Bronchial epithelial cell (primary cell): ENCODE data around the gene DNAH3. TPM values are rescaled to one million over a fixed set of nuclear protein-coding genes. Genes with fewer than 3 reads are reported as not detected.
A peak's percentile ranks its signal among the peaks of the same experiment; 100 is the strongest.
"Not testable (repeated sequence)": the region's sequence is repeated elsewhere in the genome, so short reads cannot be mapped to it uniquely, and the experiment has no call there.

Source experiments
- DNase-seq: peaks from one replicate; pipeline ENCODE4 v3.0.0-alpha.2; 2010; ENCODE audit warnings: low read depth
- FAIRE-seq: peaks from 2 replicates; lab custom pipeline; 2011; peaks lifted over from hg19 to GRCh38; lab: Jason Lieb, UNC
- H3K27me3 ChIP-seq: 2 replicates; pipeline ENCODE4 v1.5.1; 2011; ENCODE audit warnings: low read length; ENCODE audit not compliant: control insufficient read depth, insufficient read depth
- H3K36me3 ChIP-seq: 2 replicates; pipeline ENCODE4 v1.5.1; 2011; ENCODE audit warnings: low read length; ENCODE audit not compliant: control insufficient read depth, insufficient read depth
- H3K4me3 ChIP-seq: 2 replicates; pipeline ENCODE4 v1.5.1; 2011; ENCODE audit warnings: mild to moderate bottlenecking, low read depth, low read length, control low read depth
- CTCF ChIP-seq: IDR thresholded peaks from 2 replicates; pipeline ENCODE4 v1.5.1; 2011; ENCODE audit warnings: mild to moderate bottlenecking, moderate library complexity, low read length, control low read depth, inconsistent platforms; ENCODE audit not compliant: insufficient read depth, severe bottlenecking
- total RNA-seq: library from RNA; depleted of rRNA; stranded (reverse); fragments of >200 nt; gene quantifications from 2 replicates; pipeline ENCODE4 v1.2.1, GENCODE V29; 2014

Gene DNAH3
- total RNA-seq, 1 donor from 2014 or later: 0.26 TPM

GRCh38 chr16:21001262-21001661 is 149.4 kb downstream of the DNAH3 start:
- DNase-seq (peak; percentile 30), FAIRE-seq (no peak)
- Histone ChIP-seq H3K4me3 (no peak overlapping the region), H3K36me3 (no peaks in the 10 kb centered on the region), H3K27me3 (no peaks in the 10 kb centered on the region)
- peak; percentile 53 for TF ChIP-seq CTCF

DNA sequence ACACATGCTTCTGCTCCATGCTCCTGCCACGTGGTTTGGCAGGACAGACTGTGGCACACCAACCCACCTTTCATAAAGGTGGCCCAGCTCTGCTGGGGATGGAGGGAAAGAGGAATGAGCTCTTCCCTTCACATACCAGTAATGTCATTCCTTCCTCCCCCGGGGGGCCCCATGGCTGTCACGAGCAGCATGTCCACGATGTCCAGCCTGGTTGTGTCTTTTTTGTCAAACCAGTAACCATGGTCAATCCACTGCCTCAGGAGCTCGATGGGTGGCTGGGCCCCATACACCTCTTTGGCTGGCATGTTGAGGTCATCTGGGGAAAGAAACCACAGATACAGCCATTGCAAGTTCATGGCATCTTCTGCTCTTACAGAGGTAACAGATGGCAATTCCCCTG is 153.5 kb downstream of the DNAH3 start:
- Histone ChIP-seq H3K27me3 (no peaks in the 10 kb centered on the region), H3K36me3 (no peaks in the 10 kb centered on the region), H3K4me3 (no peak overlapping the region)
- DNase-seq (no peak), FAIRE-seq (no peak)
- TF ChIP-seq CTCF: no peak

- DNase-seq (no peak), FAIRE-seq (no peak)
- Histone ChIP-seq H3K27me3 (no peaks in the 10 kb centered on the region), H3K36me3 (no peaks in the 10 kb centered on the region), H3K4me3 (no peak overlapping the region)
- TF ChIP-seq CTCF: no peak
These were observed 154.9 kb downstream of the DNAH3 start for GRCh38 chr16:20995711-20996110.

- not testable (repeated sequence) for FAIRE-seq
These were observed 161.1 kb downstream of the DNAH3 start for GRCh38 chr16:20989496-20990070.

GRCh38 chr16:20987049-20987448 is 163.6 kb downstream of the DNAH3 start:
- Histone ChIP-seq H3K4me3 (no peak overlapping the region), H3K27me3 (no peaks in the 10 kb centered on the region), H3K36me3 (no peaks in the 10 kb centered on the region)
- TF ChIP-seq CTCF: no peak
- DNase-seq (no peak), FAIRE-seq (no peak)

More at GRCh38 chr16:20989496-20990070, 161.1 kb downstream of the DNAH3 start:
- not testable (repeated sequence) for H3K27me3 ChIP-seq, H3K4me3 ChIP-seq, H3K36me3 ChIP-seq, DNase-seq

DNA sequence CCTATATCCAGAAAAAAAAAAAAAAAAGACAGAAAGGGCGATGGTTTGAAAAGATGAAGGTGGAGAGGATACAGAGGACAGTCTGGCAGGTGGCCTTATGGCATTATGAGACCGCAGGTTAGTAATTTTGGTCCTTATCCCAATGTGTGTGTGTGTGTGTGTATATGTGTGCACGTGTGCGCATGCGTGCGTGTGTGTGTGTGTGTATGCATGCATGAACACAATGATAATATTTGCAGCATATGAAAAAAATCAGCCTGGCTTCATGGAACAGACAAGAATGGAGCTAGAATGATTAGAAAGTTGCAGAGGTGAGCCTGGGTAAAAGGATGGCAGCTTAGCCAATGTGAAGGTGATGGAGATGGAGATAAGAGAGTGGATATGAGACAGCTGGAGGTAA is 166.6 kb downstream of the DNAH3 start:
- TF ChIP-seq CTCF: no peak
- DNase-seq (no peak), FAIRE-seq (no peak)
- H3K36me3 ChIP-seq: no peaks in the 10 kb centered on the region
- no peak overlapping the region for H3K4me3 ChIP-seq
- no peaks in the 10 kb centered on the region for H3K27me3 ChIP-seq
